Measurements from ENCODE around the gene PAX7.
"Not testable (repeated sequence)": the region's sequence is repeated elsewhere in the genome, so short reads cannot be mapped to it uniquely, and the experiment has no call there.

The PAX7 gene

DNA sequence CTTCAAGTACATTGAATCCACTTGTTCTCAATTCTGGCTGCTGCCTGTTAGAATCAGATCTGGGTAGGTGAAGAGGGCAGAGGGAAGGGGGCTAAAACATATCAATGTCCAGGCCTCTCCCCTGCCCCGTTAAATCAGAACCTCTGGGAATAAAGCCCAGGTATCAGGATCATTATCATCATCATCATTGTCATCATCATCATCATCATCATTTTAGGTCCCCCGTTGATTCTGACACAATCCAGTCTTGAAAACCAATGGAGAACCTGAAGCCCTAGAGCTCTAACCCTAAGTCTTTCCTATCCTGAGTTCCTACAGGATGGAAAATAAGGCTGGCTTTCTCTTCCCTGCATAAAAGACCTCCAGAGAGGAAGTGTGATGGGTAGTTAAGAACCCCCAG is 135.7 kb downstream of the PAX7 start:
- no peak overlapping the region for H3K27ac ChIP-seq
- TF ChIP-seq CTCF (IDR thresholded peaks at IDR 0.05) = no peak
- TF ChIP-seq ZFX (IDR thresholded peaks at IDR 0.05; ENCODE audit: borderline replicate concordance) = no peak

GRCh38 chr1:18767576-18767975 is 136.9 kb downstream of the PAX7 start:
- H3K27ac ChIP-seq = not testable (repeated sequence)

- TF ChIP-seq ZFX (IDR thresholded peaks at IDR 0.05; ENCODE audit: borderline replicate concordance) (no peak), CTCF (IDR thresholded peaks at IDR 0.05) (no peak)
- H3K27ac ChIP-seq = no peak overlapping the region
Observed at GRCh38 chr1:18768086-18768485, 137.4 kb downstream of the PAX7 start.

DNA sequence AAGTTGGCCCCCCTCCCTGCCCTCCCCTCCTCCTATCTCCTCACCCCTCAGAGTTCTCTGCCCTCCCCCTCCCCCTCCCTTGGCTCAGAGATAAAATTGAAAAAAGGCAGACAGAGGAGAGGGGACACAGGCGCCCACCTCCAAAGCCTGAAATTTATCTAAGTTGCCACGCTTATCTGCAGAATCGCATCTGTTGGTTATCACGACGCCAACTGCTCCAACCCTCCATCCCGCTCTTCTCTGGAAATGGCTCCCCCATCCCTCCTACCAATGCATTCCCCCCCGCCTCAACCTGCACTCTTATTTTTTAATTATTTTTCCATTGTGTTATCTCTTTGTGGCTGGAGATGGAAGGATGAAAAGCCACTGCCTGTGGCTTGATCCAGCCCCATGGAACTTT is 138.5 kb downstream of the PAX7 start:
- TF ChIP-seq ZFX (IDR thresholded peaks at IDR 0.05; ENCODE audit: borderline replicate concordance) (no peak), CTCF (IDR thresholded peaks at IDR 0.05) (no peak)
- no peak overlapping the region for H3K27ac ChIP-seq

GRCh38 chr1:18770799-18771198 is 140.2 kb downstream of the PAX7 start:
- H3K27ac ChIP-seq = no peak overlapping the region
- TF ChIP-seq ZFX (IDR thresholded peaks at IDR 0.05; ENCODE audit: borderline replicate concordance) (no peak), CTCF (IDR thresholded peaks at IDR 0.05) (no peak)

DNA sequence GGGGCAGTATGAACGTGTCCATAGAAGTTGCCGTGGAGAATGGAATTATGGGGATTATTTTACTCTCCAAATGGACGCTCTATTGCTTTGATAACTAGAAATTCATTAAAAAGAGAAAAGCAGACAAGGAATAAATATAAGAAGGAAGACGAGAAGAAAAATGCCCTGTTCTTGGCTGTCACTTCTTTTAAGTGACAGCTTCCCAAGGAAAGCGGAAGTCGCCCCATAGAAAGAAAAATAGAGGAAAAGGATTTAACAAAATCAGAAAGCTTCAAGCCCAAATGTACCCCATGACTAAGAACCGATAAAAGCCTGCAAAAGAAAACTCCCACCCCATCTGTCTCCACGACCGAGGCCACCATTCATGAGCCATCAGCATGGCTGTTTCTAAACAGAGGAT is 143.1 kb downstream of the PAX7 start:
- TF ChIP-seq CTCF (IDR thresholded peaks at IDR 0.05) = no peak
- no peak for TF ChIP-seq ZFX (IDR thresholded peaks at IDR 0.05; ENCODE audit: borderline replicate concordance)
- no peak overlapping the region for H3K27ac ChIP-seq

- no peak overlapping the region for H3K27ac ChIP-seq
- TF ChIP-seq ZFX (IDR thresholded peaks at IDR 0.05; ENCODE audit: borderline replicate concordance) (no peak), CTCF (IDR thresholded peaks at IDR 0.05) (no peak)
Observed at GRCh38 chr1:18775341-18775740, 144.7 kb downstream of the PAX7 start.

- H3K27ac ChIP-seq = no peak overlapping the region
- TF ChIP-seq CTCF (IDR thresholded peaks at IDR 0.05) = no peak
- TF ChIP-seq ZFX (IDR thresholded peaks at IDR 0.05; ENCODE audit: borderline replicate concordance) = no peak
Observed at GRCh38 chr1:18776777-18777176, 146.1 kb downstream of the PAX7 start.
